IMR-90 (cell line): ENCODE data around the gene GJA5. TPM values are rescaled to one million over a fixed set of nuclear protein-coding genes. Genes with fewer than 3 reads are reported as not detected.

Experiments used
- ATAC-seq: fragments of 200-7000 bp; cut with Tn5 transposase; 2 replicates; pipeline ENCODE4 v1.9.1; 2020; ENCODE audit warnings: low read depth, mild to moderate bottlenecking, moderate library complexity
- BruUV-seq: library from RNA; stranded (reverse); fragments of 400-500 nt; replicated peaks from 2 replicates; lab custom pipeline; 2021; lab: Mats Ljungman, UMichigan
- CTCF ChIA-PET: fragments of 300-600 bp; formaldehyde crosslinking; extraction: SDS; loops from one replicate; lab custom pipeline; 2021; ENCODE audit warnings: antibody characterized with exemption; lab: Yijun Ruan, JAX
- POLR2A ChIA-PET: fragments of 300-600 bp; sonication (Branson Sonifier 250); formaldehyde crosslinking; loops from one replicate; lab custom pipeline; 2022; ENCODE audit warnings: antibody characterized with exemption; ENCODE audit not compliant: unreplicated experiment; lab: Charles Lee
- DNase-seq: peaks from one replicate; pipeline ENCODE4 v3.0.0; 2013
- H2AFZ ChIP-seq: replicated peaks from 2 replicates; pipeline ENCODE3; 2013; ENCODE audit warnings: low read length, mild to moderate bottlenecking; ENCODE audit not compliant: poor library complexity
- H2AK5ac ChIP-seq: 2 replicates; pipeline ENCODE4 v1.6.1; 2013; ENCODE audit warnings: low read depth, low read length, inconsistent platforms
- H2AK9ac ChIP-seq: replicated peaks from 2 replicates; pipeline ENCODE3; 2013; ENCODE audit warnings: mild to moderate bottlenecking, low read depth, low read length, moderate library complexity; ENCODE audit not compliant: poor library complexity
- H2BK120ac ChIP-seq: 2 replicates; pipeline ENCODE4 v1.6.1; 2013; ENCODE audit warnings: low read depth, low read length, inconsistent platforms
- H2BK15ac ChIP-seq: 3 replicates; pipeline ENCODE4 v1.6.1; 2013; ENCODE audit warnings: low read depth, low read length, inconsistent platforms
- H2BK20ac ChIP-seq: 2 replicates; pipeline ENCODE4 v1.6.1; 2013; ENCODE audit warnings: low read depth, mild to moderate bottlenecking, inconsistent platforms, low read length, moderate library complexity
- H2BK5ac ChIP-seq: 2 replicates; pipeline ENCODE4 v1.6.1; 2013; ENCODE audit warnings: mild to moderate bottlenecking, low read depth, low read length, inconsistent platforms; ENCODE audit not compliant: poor library complexity, severe bottlenecking
- H3K14ac ChIP-seq: replicated peaks from 2 replicates; pipeline ENCODE4 v1.6.1; 2013; ENCODE audit warnings: low read depth, low read length, inconsistent platforms
- H3K18ac ChIP-seq: 2 replicates; pipeline ENCODE4 v1.6.1; 2013; ENCODE audit warnings: low read depth, low read length, control low read depth
- H3K23ac ChIP-seq: 2 replicates; pipeline ENCODE4 v1.6.1; 2013; ENCODE audit warnings: low read depth, low read length, inconsistent platforms
- H3K27ac ChIP-seq: 2 replicates; pipeline ENCODE4 v1.5.1; 2013; ENCODE audit warnings: mild to moderate bottlenecking, control low read depth, low read length; ENCODE audit not compliant: insufficient read depth
- H3K27me3 ChIP-seq: 2 replicates; pipeline ENCODE4 v1.6.1; 2013; ENCODE audit warnings: low read length; ENCODE audit not compliant: control insufficient read depth, insufficient read depth
- H3K36me3 ChIP-seq: 2 replicates; pipeline ENCODE4 v1.6.1; 2013; ENCODE audit warnings: low read length, mixed read lengths; ENCODE audit not compliant: control insufficient read depth, insufficient read depth
- H3K4ac ChIP-seq: 2 replicates; pipeline ENCODE4 v1.6.1; 2013; ENCODE audit warnings: low read depth, low read length, inconsistent platforms
- H3K4me1 ChIP-seq: 2 replicates; pipeline ENCODE4 v1.6.1; 2013; ENCODE audit warnings: low read length, mixed read lengths; ENCODE audit not compliant: control insufficient read depth, insufficient read depth
- H3K4me2 ChIP-seq: 2 replicates; pipeline ENCODE4 v1.6.1; 2013; ENCODE audit warnings: low read depth, mild to moderate bottlenecking, control low read depth, low read length, moderate library complexity
- H3K4me3 ChIP-seq: 2 replicates; pipeline ENCODE4 v1.5.1; 2013; ENCODE audit warnings: low read depth, mild to moderate bottlenecking, control low read depth, low read length, moderate library complexity; ENCODE audit not compliant: insufficient read depth
- H3K56ac ChIP-seq: 2 replicates; pipeline ENCODE4 v1.6.1; 2013; ENCODE audit warnings: low read length, inconsistent platforms; ENCODE audit not compliant: insufficient read depth; ENCODE audit errors: extremely low read depth
- H3K79me1 ChIP-seq, 2 experiments: 2 replicates each; pipeline ENCODE4 v1.6.1; 2013; ENCODE audit warnings: low read length in 2 of 2, inconsistent platforms in 1 of 2, low read depth in 1 of 2
- H3K9ac ChIP-seq: 2 replicates; pipeline ENCODE4 v1.6.1; 2013; ENCODE audit warnings: low read depth, low read length, control low read depth
- H3K9me1 ChIP-seq: 2 replicates; pipeline ENCODE4 v1.6.1; 2013; ENCODE audit warnings: low read length, inconsistent platforms; ENCODE audit not compliant: insufficient read depth
- H3K9me3 ChIP-seq: 2 replicates; pipeline ENCODE4 v1.6.1; 2013; ENCODE audit warnings: low read length; ENCODE audit not compliant: control insufficient read depth, insufficient read depth
- H4K20me1 ChIP-seq: 2 replicates; pipeline ENCODE4 v1.6.1; 2013; ENCODE audit warnings: low read length, inconsistent platforms; ENCODE audit not compliant: insufficient read depth
- H4K5ac ChIP-seq: 2 replicates; pipeline ENCODE4 v1.6.1; 2013; ENCODE audit warnings: mild to moderate bottlenecking, low read depth, low read length, control low read depth
- H4K8ac ChIP-seq, 2 experiments: 2 replicates each; pipeline ENCODE4 v1.6.1; 2013; ENCODE audit warnings: low read depth in 2 of 2, low read length in 2 of 2, control low read depth in 1 of 2, inconsistent platforms in 1 of 2
- H4K91ac ChIP-seq: 2 replicates; pipeline ENCODE4 v1.6.1; 2013; ENCODE audit warnings: low read depth, low read length, inconsistent platforms; ENCODE audit not compliant: insufficient read depth
- BHLHE40 ChIP-seq: fragments of 150-350 bp; IDR thresholded peaks from 2 replicates; pipeline ENCODE4 v1.6.1; 2016; ENCODE audit warnings: mild to moderate bottlenecking, low read depth, low read length
- CEBPB ChIP-seq: IDR thresholded peaks from 2 replicates; pipeline ENCODE4 v1.6.1; 2012; ENCODE audit warnings: low read depth, low read length, improper control_type of control experiment
- CHD1 ChIP-seq: IDR thresholded peaks from 2 replicates; pipeline ENCODE4 v1.6.1; 2012; ENCODE audit warnings: low read depth, low read length, improper control_type of control experiment
- FOS ChIP-seq: fragments of 150-350 bp; IDR thresholded peaks from 2 replicates; pipeline ENCODE4 v1.6.1; 2016; ENCODE audit warnings: low read depth, low read length
- MAFK ChIP-seq: IDR thresholded peaks from 2 replicates; pipeline ENCODE4 v1.6.1; 2012; ENCODE audit warnings: low read depth, low read length, improper control_type of control experiment
- MAZ ChIP-seq: IDR thresholded peaks from 2 replicates; pipeline ENCODE4 v1.6.1; 2012; ENCODE audit warnings: low read depth, mild to moderate bottlenecking, low read length, improper control_type of control experiment, moderate library complexity, borderline replicate concordance
- POLR2A ChIP-seq: IDR thresholded peaks from 2 replicates; pipeline ENCODE4 v1.6.1; 2012; ENCODE audit warnings: mild to moderate bottlenecking, low read depth, low read length
- RCOR1 ChIP-seq: IDR thresholded peaks from 2 replicates; pipeline ENCODE4 v1.6.1; 2012; ENCODE audit warnings: mild to moderate bottlenecking, low read length, improper control_type of control experiment; ENCODE audit not compliant: insufficient replicate concordance
- SMC3 ChIP-seq: fragments of 150-350 bp; IDR thresholded peaks from 2 replicates; pipeline ENCODE4 v1.6.1; 2016; ENCODE audit warnings: low read depth, mild to moderate bottlenecking, antibody characterized with exemption, low read length, moderate library complexity
- WGBS, 2 experiments: methylation state at CpG; one replicate each; pipeline versions ENCODE4 v1.1.5 to v1.1.7; 2013; ENCODE audit warnings: missing lambda C conversion rate in 2 of 2; ENCODE audit not compliant: insufficient read length in 1 of 2; ENCODE audit errors: extremely low coverage in 2 of 2; 5-methylcytosine and 5-hydroxymethylcytosine counted together
- dilution Hi-C: fragments of 300-500 bp; cut with HindIII; formaldehyde crosslinking; loops from one replicate; pipeline ENCODE4 v1.14.3; 2018; ENCODE audit warnings: low sequenced_read_pairs; ENCODE audit not compliant: unreplicated experiment
- in situ Hi-C: fragments of 300-500 bp; cut with MboI; formaldehyde crosslinking; loops from 3 replicates; pipeline ENCODE4 v1.14.3; 2019; ENCODE audit warnings: low sequenced_read_pairs, inconsistent platforms, mixed read lengths
- intact Hi-C: fragments of 100-400 bp; cut with micrococcal nuclease; formaldehyde crosslinking; loops from 2 replicates; pipeline ENCODE4 v1.10.0; 2022
- polyA plus RNA-seq, 3 experiments: library from polyadenylated mRNA; depleted of rRNA; stranded (reverse); fragments of >200 nt; gene quantifications; 2 replicates each; pipeline ENCODE4 v1.2.3, GENCODE V29; 2012; ENCODE audit warnings: low replicate concordance in 1 of 3
- total RNA-seq: library from RNA; depleted of rRNA; stranded (reverse); fragments of >200 nt; gene quantifications from 2 replicates; pipeline ENCODE4 v1.2.3, GENCODE V29; 2012
- TF ChIP-seq, protein P1 (sequence below): fragments of 150-350 bp; IDR thresholded peaks from 2 replicates; pipeline ENCODE4 v1.6.1; 2016; ENCODE audit warnings: low read depth, mild to moderate bottlenecking, low read length, moderate library complexity, borderline replicate concordance
- TF ChIP-seq, protein P2 (sequence below): fragments of 150-350 bp; IDR thresholded peaks from 2 replicates; pipeline ENCODE4 v1.6.1; 2017; ENCODE audit warnings: mild to moderate bottlenecking, antibody characterized with exemption, low read length, low read depth

GJA5 gene
- total and polyA plus RNA-seq, 2 of the 4 experiments (the other 2 are of a cell fraction): not detected

DNA sequence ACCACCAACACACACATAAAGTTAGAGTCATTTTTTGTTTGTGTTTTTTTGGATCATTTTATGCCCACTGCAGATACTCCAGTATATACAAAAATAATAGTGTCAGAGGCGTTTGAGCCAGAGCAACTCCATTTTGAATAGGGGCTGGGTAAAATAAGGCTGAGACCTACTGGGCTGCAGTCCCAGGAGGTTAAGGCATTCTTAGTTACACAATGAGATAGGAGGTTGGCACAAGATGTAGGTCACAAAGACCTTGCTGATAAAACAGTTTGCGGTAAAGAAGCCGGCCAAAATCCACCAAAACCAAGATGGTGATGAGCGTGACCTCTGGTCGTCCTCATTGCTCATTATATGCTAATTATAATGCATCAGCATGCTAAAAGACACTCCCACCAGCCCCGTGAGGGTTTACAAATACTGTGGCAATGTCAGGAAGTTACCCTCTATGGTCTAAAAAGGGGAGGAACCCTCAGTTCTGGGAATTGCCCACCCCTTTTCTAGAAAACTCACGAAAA lies 40.6 kb downstream of the GJA5 start:
- no peak overlapping the region for H3K27ac ChIP-seq
- H3K9ac ChIP-seq: no peak overlapping the region
- no peak overlapping the region for H3K18ac ChIP-seq
- no peak overlapping the region for H2BK5ac ChIP-seq
- TF ChIP-seq, protein P1, sequence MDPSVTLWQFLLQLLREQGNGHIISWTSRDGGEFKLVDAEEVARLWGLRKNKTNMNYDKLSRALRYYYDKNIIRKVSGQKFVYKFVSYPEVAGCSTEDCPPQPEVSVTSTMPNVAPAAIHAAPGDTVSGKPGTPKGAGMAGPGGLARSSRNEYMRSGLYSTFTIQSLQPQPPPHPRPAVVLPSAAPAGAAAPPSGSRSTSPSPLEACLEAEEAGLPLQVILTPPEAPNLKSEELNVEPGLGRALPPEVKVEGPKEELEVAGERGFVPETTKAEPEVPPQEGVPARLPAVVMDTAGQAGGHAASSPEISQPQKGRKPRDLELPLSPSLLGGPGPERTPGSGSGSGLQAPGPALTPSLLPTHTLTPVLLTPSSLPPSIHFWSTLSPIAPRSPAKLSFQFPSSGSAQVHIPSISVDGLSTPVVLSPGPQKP: no peak
- TF ChIP-seq, protein P2, sequence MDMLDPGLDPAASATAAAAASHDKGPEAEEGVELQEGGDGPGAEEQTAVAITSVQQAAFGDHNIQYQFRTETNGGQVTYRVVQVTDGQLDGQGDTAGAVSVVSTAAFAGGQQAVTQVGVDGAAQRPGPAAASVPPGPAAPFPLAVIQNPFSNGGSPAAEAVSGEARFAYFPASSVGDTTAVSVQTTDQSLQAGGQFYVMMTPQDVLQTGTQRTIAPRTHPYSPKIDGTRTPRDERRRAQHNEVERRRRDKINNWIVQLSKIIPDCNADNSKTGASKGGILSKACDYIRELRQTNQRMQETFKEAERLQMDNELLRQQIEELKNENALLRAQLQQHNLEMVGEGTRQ: no peak
- TF ChIP-seq MAZ (no peak), BHLHE40 (no peak), FOS (no peak), POLR2A (no peak), CHD1 (no peak), SMC3 (no peak), RCOR1 (no peak), CEBPB (no peak), MAFK (no peak)
- H3K4me1 ChIP-seq: no peaks in the 10 kb centered on the region
- no peaks in the 10 kb centered on the region for H3K9me3 ChIP-seq
- H3K27me3 ChIP-seq: no peaks in the 10 kb centered on the region; the same call in 1 of the 2 replicates
- H3K36me3 ChIP-seq: no peaks in the 10 kb centered on the region
- in situ Hi-C loops: no loop called here
- H4K8ac ChIP-seq: no peak overlapping the region
- ATAC-seq (no peak), DNase-seq (no peak)
- H2AFZ ChIP-seq: no peak overlapping the region
- ChIA-PET POLR2A (no interaction called here), CTCF (no interaction called here)
- no peak overlapping the region for H2BK20ac ChIP-seq
- dilution Hi-C loops: no loop called here
- no TSS peak for BruUV-seq
- no peaks in the 10 kb centered on the region for H4K20me1 ChIP-seq
- intact Hi-C loops: no loop called here
- H3K4me2 ChIP-seq: no peak overlapping the region
- H3K79me1 ChIP-seq: no peaks in the 10 kb centered on the region
- H3K23ac ChIP-seq: no peak overlapping the region
- H3K9me1 ChIP-seq: no peaks in the 10 kb centered on the region
- no peak overlapping the region for H3K4me3 ChIP-seq
- H3K56ac ChIP-seq: no peak overlapping the region
- WGBS, 2 experiments: no CpG with 5 or more reads among the region's 7 CpGs
- H3K14ac ChIP-seq: no peak overlapping the region
- no peak overlapping the region for H2BK120ac ChIP-seq
- no peak overlapping the region for H3K4ac ChIP-seq
- H4K5ac ChIP-seq: no peak overlapping the region
- no peak overlapping the region for H2AK9ac ChIP-seq
- no peak overlapping the region for H2BK15ac ChIP-seq
- no peak overlapping the region for H4K91ac ChIP-seq
- H2AK5ac ChIP-seq: no peak overlapping the region
